HG03378 (cell line): ENCODE results near the gene HDC.

Experiments used
- ATAC-seq: cut with Tn5 transposase; IDR thresholded peaks from one replicate; pipeline ENCODE4 v1.9.1; 2021; ENCODE audit warnings: mild to moderate bottlenecking, moderate library complexity; ENCODE audit not compliant: unreplicated experiment

HDC gene

GRCh38 chr15:50265620-50266019 lies at the start of gene HDC:
Gene HDC (minus strand): TSS chr15:50265726. CDS start chr15:50265623, 103 bp downstream.
- ATAC-seq: no peak

- no peak for ATAC-seq
These were observed 47.1 kb upstream of the HDC start for GRCh38 chr15:50312636-50313035.

GRCh38 chr15:50307799-50308198 lies 42.3 kb upstream of the HDC start:
- ATAC-seq: no peak

GRCh38 chr15:50304836-50305235 lies 39.3 kb upstream of the HDC start:
- ATAC-seq: no peak

- peak; percentile 65 for ATAC-seq
These were observed 37.1 kb upstream of the HDC start for GRCh38 chr15:50302581-50302980.

- no peak for ATAC-seq
These were observed 32.8 kb upstream of the HDC start for GRCh38 chr15:50298340-50298739.

- ATAC-seq: no peak
These were observed 30.4 kb upstream of the HDC start for GRCh38 chr15:50295966-50296365.

- no peak for ATAC-seq
These were observed 24.2 kb upstream of the HDC start for GRCh38 chr15:50289749-50290148.

- ATAC-seq: no peak
These were observed 22.0 kb upstream of the HDC start for GRCh38 chr15:50287324-50288116.

- no peak for ATAC-seq
These were observed 15.9 kb upstream of the HDC start for GRCh38 chr15:50281427-50281826.

- ATAC-seq: no peak
These were observed 14.7 kb upstream of the HDC start for GRCh38 chr15:50280271-50280670.

GRCh38 chr15:50278496-50278895 lies 13.0 kb upstream of the HDC start:
- no peak for ATAC-seq

- ATAC-seq: no peak
These were observed 11.8 kb upstream of the HDC start for GRCh38 chr15:50277370-50277769.

GRCh38 chr15:50275908-50276307 lies 10.4 kb upstream of the HDC start:
- ATAC-seq: no peak

GRCh38 chr15:50275091-50275490 lies 9.6 kb upstream of the HDC start:
- ATAC-seq: no peak

GRCh38 chr15:50267577-50267976 lies 2.1 kb upstream of the HDC start:
- no peak for ATAC-seq

- no peak for ATAC-seq
These were observed 3.0 kb downstream of the HDC start for GRCh38 chr15:50262533-50262932.

GRCh38 chr15:50261981-50262380 lies 3.5 kb downstream of the HDC start:
- ATAC-seq: no peak

GRCh38 chr15:50260969-50261496 lies 4.5 kb downstream of the HDC start:
- ATAC-seq: peak; percentile 51

- no peak for ATAC-seq
These were observed 6.2 kb downstream of the HDC start for GRCh38 chr15:50259276-50259675.

- no peak for ATAC-seq
These were observed 7.6 kb downstream of the HDC start for GRCh38 chr15:50257924-50258323.

GRCh38 chr15:50257332-50257731 lies 8.2 kb downstream of the HDC start:
- no peak for ATAC-seq
